GM18508 (cell line): ENCODE data around the gene DMPK.
"Not testable (repeated sequence)": the region's sequence is repeated elsewhere in the genome, so short reads cannot be mapped to it uniquely, and the experiment has no call there.

ENCODE experiments used
- ATAC-seq: cut with Tn5 transposase; IDR thresholded peaks from one replicate; pipeline ENCODE4 v1.9.1; 2021; ENCODE audit warnings: moderate number of reproducible peaks; ENCODE audit not compliant: insufficient read depth, unreplicated experiment

DMPK gene

DNA sequence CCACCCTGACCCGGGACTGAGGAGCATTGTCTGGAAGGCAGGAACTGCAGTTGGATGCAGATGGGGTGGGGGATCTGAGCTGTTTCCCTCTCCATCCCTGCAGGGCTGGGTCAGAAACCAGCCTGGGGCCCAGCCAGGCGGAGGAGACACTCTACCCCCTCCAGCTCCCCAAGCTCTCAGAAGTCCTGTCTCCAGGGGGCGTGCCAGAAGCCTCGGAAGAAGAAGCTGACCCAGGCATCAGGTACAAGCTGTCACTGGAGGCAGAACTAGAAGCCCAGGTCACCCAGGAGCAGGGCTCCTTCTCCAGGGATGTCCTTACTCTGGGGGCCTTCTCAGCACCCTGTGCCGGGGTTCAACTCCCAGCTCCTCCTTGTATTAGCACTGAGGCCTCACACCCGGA, 28.7 kb downstream of the DMPK start:
- ATAC-seq: no peak

DNA sequence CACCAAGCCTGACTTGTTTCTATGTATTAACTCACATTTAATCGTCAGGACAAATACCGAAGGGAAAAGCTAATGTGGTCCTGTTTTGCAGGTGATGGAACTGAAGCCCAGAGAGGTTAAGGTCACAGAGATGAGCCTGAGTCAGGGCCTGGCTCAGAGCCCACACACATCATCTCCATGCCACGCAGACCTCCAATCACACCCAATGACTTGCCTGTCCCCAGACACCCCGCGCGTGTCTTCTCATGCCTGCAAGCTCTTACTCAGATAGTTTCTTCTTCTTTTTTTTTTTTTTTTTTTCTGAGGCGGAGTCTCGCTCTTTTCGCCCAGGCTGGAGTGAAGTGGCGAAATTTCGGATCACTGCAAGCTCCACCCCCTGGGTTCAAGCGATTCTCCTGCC, 29.7 kb downstream of the DMPK start:
- ATAC-seq: no peak

DNA sequence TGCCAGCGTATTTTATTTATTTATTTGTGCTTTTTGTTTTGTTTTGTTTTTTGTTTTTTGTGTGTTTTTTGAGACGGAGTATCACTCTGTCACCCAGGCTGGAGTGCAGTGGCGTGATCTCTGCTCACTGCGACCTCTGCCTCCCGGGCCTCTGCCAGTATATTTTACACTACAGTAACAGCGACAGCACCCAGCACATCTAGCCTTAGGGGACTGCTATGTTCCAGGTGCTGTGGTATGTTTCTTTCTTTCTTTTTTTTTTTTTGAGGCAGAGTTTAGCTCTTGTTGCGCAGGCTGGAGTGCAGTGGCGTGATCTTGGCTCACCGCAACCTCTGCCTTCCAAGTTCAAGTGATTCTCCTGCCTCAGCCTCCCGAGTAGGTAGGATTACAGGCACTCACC, 30.8 kb downstream of the DMPK start:
- not testable (repeated sequence) for ATAC-seq

DNA sequence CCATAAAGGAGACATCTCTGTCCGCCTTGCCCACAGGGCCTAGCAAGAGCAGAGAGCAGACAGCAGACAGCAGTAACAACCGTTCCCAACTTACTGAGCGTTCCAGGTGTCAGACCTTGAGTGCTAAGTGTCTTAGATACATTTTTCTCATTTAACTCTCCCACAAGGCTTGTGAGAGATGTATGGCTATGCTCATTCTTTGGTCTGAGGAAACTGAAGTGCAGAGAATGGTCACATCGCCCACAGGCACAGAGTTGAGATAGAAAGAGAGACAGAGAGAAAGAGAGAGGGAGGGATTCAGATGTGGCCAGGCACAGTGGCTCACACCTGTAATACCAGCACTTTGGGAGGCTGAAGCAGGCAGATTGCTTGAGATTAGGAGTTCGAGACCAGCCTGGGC, 34.8 kb downstream of the DMPK start:
- ATAC-seq: no peak

DNA sequence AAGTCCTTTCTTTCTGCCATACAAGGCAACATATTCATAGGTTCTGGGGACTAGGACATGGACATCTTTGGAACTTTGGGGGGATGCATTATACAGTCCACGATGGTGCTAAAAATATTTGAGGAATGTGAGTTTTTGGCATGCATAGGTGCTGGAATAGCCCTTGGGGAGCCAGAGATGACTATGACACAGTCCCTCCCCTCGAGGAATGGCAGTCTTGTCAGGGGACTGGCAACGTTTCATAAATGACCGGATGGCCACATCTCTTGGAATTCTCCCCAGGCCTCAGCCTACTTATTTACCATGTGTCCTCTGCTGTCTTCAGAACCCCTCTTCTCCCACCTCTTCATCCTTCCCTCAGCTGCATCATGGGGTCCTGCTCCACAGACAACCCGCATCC, 35.4 kb downstream of the DMPK start:
- ATAC-seq: no peak

DNA sequence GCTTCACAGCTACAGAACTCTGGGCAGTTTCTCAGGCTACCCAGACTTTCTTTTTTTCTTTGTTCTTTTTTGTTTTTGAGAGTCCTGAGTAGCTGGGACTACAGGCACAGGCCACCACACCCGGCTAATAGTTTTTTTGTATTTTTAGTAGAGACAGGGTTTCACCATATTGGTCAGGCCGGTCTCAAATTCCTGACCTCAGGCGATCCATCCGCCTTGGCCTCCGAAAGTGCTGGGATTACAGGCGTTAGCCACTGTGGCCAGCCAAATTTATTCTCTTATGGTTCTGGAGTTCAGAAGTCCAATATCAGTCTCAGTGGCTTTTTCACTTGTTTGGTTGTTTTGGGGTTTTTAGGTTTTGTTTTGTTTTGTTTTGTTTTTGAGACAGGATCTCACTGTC, 36.7 kb downstream of the DMPK start:
- ATAC-seq: no peak

DNA sequence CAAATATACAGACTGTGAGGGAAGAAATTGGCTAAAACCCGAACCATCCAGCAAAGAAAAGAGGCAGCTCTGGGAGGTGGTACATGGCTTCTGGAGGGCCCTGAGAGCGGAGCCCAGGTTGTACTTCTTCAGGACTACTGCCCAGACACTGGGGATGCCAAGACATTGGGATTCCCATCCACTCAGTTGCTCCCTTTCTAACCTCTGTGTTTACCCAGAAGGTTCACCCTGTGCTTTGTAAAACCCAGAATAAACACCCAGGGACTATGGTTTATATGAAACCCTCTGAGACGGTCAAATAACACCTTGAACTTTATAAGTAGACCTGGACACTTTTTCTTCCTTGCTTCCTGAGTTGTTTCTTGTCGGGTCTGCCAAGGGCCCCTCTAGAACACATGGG, 39.3 kb downstream of the DMPK start:
- ATAC-seq: no peak

DNA sequence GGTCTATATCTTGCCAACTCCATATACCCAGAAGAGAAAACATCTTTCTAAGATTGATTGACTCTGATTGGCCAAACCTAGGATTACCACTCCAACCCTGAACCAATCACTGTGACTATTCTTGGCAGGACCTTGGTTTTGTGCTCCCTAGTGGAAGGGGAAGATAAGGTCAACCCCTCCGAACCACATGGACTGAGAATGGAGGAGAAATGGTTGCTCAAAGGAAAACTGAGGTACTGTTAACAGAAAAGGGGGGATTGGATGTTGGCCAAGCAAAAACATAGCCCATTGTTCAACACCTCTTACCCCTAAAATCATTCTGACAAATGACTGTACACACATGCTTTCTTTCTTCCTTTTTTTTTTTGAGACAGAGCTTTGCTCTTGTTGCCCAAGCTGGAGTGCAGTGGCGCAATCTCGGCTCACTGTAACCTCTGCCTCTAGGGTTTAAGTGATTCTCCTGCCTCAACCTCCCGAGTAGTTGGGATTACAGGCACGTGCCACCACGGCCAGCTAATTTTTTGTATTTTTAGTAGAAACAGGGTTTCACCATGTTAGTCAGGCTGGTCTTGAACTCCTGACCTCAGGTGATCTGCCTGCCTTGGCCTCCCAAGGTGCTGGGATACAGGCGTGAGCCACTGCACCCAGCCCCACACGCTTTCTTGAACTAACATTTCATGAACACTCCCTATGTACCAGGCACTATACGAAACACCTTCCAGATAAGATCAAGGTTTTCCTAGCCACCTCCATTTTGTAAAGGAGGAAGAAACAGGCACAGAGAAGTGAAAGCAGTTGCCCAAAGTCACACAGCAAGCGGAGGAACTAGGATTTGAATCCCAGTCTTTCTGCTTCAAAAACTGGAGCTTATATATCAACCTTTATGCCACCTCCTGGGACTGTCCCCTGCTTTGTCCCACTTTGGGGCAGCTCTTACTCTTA, 42.5 kb downstream of the DMPK start:
- ATAC-seq: no peak

DNA sequence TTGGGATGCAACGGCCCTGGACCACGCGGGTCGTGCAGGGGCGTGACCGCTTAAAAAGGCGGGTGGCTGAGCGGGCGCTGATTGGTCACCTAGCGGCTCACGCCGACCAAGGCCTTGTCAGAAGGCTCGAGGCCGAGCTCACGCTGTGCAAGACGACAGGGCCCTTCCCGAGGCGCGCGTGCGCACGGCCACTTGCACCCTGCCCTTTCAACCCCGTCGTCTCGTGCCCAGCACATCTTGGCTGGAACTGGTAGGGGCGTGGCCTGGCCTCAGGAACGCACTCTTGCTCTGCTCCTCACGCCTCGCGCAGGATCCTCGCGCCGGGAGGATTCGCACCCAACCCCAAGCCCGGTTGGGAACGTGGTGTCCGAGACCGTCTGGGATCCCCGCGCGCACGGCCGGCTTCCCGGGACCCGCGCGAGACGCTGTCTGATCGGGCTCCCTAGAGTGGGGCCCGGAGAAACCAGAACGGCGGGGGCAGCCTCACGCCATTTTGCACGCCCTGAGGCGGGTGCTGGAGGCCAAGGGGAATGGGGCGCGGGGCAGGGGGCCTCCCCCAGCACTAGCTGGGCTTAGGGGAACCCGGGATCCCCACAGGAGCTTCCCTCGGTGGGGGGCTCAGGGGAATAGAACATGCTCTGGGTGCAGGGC, 49.0 kb downstream of the DMPK start, which contains the start of gene MEIOSIN:
Gene MEIOSIN, plus strand, starts transcription at position 280 of the 651 bp plus-strand sequence. CDS start 1,938 bp downstream, outside the sequence.
- ATAC-seq: no peak

DNA sequence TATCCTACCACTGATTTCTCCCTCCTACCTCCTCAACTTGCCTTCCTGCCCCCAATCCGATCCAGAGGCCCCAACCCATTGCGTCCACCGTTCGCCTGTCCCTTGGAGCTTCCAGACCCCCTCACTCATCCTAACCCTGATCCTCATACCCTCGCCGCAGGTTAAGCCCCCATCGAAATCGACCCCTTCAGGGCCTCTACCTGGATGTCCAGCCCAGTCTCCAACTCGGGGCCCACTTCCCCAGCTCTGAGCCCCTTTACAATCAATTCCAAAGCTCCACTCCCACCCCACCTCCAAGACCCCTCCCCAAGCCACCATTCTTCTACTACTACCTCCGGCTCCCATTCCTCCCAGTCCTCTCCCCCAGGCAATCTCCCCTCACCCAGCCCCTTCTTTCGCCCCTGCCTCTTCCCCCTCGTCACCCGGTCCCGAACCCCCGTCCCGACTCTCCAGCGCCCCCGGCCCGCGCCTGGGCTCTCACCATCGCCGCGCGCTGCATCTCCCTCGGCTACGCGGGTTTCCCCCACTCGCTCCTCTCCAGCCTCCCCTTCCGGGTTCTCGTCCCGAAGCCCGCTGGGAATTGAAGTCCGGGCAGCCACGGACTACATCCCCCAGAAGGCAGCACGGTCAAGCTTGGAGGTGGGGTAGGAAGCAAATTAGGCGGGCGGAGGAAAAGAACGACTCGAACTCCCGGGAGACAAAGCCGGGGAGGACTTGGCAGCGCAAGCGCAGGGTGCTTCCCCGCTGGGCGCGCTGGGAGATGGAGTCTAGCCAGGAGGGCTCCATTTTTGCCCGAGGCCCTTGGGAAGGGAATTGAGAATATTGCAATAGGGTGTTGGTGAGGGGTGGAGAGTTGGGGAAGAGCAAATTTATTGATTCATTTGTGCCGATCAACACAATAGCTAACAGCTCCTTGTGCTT, 51.7 kb downstream of the DMPK start, which contains the start of gene FBXO46:
Gene FBXO46, minus strand, starts transcription at position 529 of the 921 bp plus-strand sequence. CDS start 17,401 bp downstream, outside the sequence.
- ATAC-seq: peak; percentile 76

DNA sequence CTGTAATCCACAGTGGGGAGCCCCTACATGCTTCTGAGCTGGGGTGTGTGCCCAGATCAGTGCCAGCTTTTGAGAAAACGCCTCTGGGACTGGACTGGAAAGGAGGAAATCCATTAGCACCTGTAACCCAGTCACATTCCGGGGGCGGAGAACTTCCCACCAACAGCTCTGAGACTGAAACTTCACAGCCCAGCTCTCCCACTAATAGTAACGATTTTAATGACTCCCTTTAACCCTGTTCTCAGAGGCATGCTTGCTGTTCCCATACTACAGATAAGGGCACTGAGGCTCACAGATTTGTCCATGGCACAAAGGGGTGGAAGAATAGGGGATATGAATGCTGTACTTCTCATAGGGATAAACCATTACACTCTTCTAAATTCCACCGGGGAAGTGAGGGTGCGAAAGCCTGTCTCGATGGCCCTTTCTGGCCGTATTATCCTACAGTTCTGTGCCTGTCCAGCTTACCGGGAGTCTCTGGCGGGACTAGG, 52.4 kb downstream of the DMPK start:
- no peak for ATAC-seq

DNA sequence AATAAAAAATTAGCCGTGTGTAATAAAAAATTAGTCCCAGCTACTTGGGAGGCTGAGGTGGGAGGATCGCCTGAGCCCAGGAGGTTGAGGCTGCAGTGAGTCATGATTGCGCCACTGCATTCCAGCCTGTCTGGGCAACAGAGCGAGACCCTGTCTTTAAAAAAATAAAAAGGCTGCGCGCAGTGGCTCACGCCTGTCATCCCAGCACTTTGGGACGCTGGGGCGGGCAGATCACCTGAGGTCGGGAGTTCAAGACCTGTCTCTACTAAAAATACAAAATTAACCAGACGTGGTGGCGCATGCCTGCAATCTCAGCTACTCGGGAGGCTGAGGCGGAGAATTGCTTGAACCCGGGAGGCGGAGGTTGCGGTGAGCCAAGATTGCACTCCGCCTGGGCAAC, 53.6 kb downstream of the DMPK start:
- not testable (repeated sequence) for ATAC-seq

DNA sequence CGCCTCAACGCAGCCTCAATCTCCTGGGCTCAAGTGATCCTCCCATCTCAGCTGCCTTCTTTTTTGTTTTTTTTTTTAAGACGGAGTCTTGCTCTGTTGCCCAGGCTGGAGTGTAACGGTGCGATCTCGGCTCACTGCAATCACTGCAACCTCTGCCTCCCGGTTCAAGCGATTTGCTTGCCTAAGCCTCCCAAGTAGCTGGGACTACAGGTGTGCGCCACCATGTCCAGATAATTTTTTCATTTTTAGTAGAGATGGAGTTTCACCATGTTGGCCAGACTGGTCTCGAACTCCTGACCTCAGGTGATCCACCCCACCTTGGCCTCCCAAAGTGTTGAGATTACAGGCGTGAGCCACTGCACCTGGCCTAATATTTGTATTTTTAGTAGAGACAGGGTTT, 62.2 kb downstream of the DMPK start:
- not testable (repeated sequence) for ATAC-seq
